ENCODE measurements around the gene CHCHD5.

The CHCHD5 gene

GRCh38 chr2:112627060-112628040, 42.9 kb downstream of the CHCHD5 start:
- no peak overlapping the region for H2AK5ac ChIP-seq (ENCODE audit: low read length)
- peaks cover 18 to 20% of the 10 kb centered on the region in 2 experiments for H3K4me1 ChIP-seq (ENCODE audit: control insufficient read depth in 1 of 2, insufficient read depth in 2 of 2, low read length in 2 of 2)
- no peaks in the 10 kb centered on the region for H3K36me3 ChIP-seq (ENCODE audit: control insufficient read depth in 1 of 2, insufficient read depth in 2 of 2, low read length in 2 of 2)
- H3K9me3 ChIP-seq (ENCODE audit: insufficient read depth, low read depth, low read length), result no peaks in the 10 kb centered on the region
- peak overlapping the region; percentile 26 for H4K91ac ChIP-seq (ENCODE audit: low read depth, low read length)
- no peak overlapping the region for H2BK120ac ChIP-seq (ENCODE audit: insufficient read depth, low read length, poor library complexity)
- no peak overlapping the region for H3K4me2 ChIP-seq (ENCODE audit: low read length)
- no peak overlapping the region for H4K12ac ChIP-seq (ENCODE audit: low read depth, low read length)
- H2BK12ac ChIP-seq (ENCODE audit: low read length), result no peak overlapping the region
- no CpG with 5 or more reads among the region's 10 CpGs for WGBS (ENCODE audit: extremely low coverage, insufficient coverage, insufficient read length)
- H2AFZ ChIP-seq (ENCODE audit: insufficient read depth, low read length, poor library complexity), result no peak overlapping the region
- peak; percentile 53 to 62 for DNase-seq
- H3K18ac ChIP-seq (ENCODE audit: low read length), result no peak overlapping the region
- peak overlapping the region; percentile 6 for H2BK5ac ChIP-seq (ENCODE audit: low read depth, low read length, poor library complexity)
- H3K4ac ChIP-seq (ENCODE audit: low read depth, low read length), result no peak overlapping the region
- no peak overlapping the region for H3K14ac ChIP-seq (ENCODE audit: low read length)
- H3K9ac ChIP-seq (ENCODE audit: low read length), result no peak overlapping the region
- no peak overlapping the region for H3K4me3 ChIP-seq (ENCODE audit: low read depth, low read length)
- peak overlapping the region; percentile 47 for H3K27ac ChIP-seq (ENCODE audit: low read depth, low read length)
- peaks cover 7% of the 10 kb centered on the region for H3K79me1 ChIP-seq (ENCODE audit: low read length)
- H3K79me2 ChIP-seq (ENCODE audit: control insufficient read depth, insufficient read depth, low read length, poor library complexity), result no peaks in the 10 kb centered on the region
- no peaks in the 10 kb centered on the region for H3K27me3 ChIP-seq (ENCODE audit: insufficient read depth, low read length)
- peak overlapping the region; percentile 13 for H4K8ac ChIP-seq (ENCODE audit: low read depth, low read length)
- H3K23ac ChIP-seq (ENCODE audit: low read length), result no peak overlapping the region

DNA sequence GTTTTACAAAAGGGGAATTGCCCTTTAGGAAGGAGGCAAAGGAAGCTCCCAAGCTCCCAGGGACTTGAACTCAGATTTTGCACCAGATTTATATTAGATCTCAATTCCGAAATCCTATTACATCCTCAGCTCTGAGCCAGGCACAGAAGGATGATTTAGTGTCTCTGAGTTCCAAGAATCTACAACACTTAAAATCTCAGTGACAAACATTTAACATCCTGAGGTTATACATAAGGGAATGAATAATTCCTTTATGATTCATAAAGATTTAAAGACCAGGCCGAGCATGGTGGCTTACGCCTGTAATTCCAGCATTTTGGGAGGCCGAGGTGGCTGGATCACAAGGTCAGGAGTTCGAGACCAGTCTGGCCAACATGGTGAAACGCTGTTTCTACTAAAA, 44.8 kb downstream of the CHCHD5 start:
- Histone ChIP-seq H4K12ac (ENCODE audit: low read depth, low read length) (no peak overlapping the region), H3K23ac (ENCODE audit: low read length) (no peak overlapping the region), H3K9ac (ENCODE audit: low read length) (no peak overlapping the region), H4K91ac (ENCODE audit: low read depth, low read length) (no peak overlapping the region), H2AK5ac (ENCODE audit: low read length) (no peak overlapping the region), H3K79me1 (ENCODE audit: low read length) (peaks cover 7% of the 10 kb centered on the region), H3K9me3 (ENCODE audit: insufficient read depth, low read depth, low read length) (no peaks in the 10 kb centered on the region), H2BK5ac (ENCODE audit: low read depth, low read length, poor library complexity) (no peak overlapping the region), H3K27me3 (ENCODE audit: insufficient read depth, low read length) (no peaks in the 10 kb centered on the region), H3K4me1 (ENCODE audit: control insufficient read depth in 1 of 2, insufficient read depth in 2 of 2, low read length in 2 of 2) (peaks cover 23 to 27% of the 10 kb centered on the region in 2 experiments), H2BK120ac (ENCODE audit: insufficient read depth, low read length, poor library complexity) (no peak overlapping the region), H3K18ac (ENCODE audit: low read length) (no peak overlapping the region), H3K4me3 (ENCODE audit: low read depth, low read length) (no peak overlapping the region), H3K27ac (ENCODE audit: low read depth, low read length) (no peak overlapping the region), H2AFZ (ENCODE audit: insufficient read depth, low read length, poor library complexity) (no peak overlapping the region), H3K14ac (ENCODE audit: low read length) (no peak overlapping the region), H3K4me2 (ENCODE audit: low read length) (no peak overlapping the region), H3K79me2 (ENCODE audit: control insufficient read depth, insufficient read depth, low read length, poor library complexity) (no peaks in the 10 kb centered on the region), H3K4ac (ENCODE audit: low read depth, low read length) (no peak overlapping the region), H2BK12ac (ENCODE audit: low read length) (no peak overlapping the region), H4K8ac (ENCODE audit: low read depth, low read length) (no peak overlapping the region), H3K36me3 (ENCODE audit: control insufficient read depth in 1 of 2, insufficient read depth in 2 of 2, low read length in 2 of 2) (no peaks in the 10 kb centered on the region)
- no CpG with 5 or more reads among the region's 6 CpGs for WGBS (ENCODE audit: extremely low coverage, insufficient coverage, insufficient read length)
- peak; percentile 27 to 63 for DNase-seq

GRCh38 chr2:112629823-112630222, 45.4 kb downstream of the CHCHD5 start:
- DNase-seq, result peak; percentile 15 to 51
- H3K36me3 ChIP-seq (ENCODE audit: control insufficient read depth in 1 of 2, insufficient read depth in 2 of 2, low read length in 2 of 2), result no peaks in the 10 kb centered on the region
- no peak overlapping the region for H4K12ac ChIP-seq (ENCODE audit: low read depth, low read length)
- H3K14ac ChIP-seq (ENCODE audit: low read length), result no peak overlapping the region
- H3K79me2 ChIP-seq (ENCODE audit: control insufficient read depth, insufficient read depth, low read length, poor library complexity), result no peaks in the 10 kb centered on the region
- H2BK5ac ChIP-seq (ENCODE audit: low read depth, low read length, poor library complexity), result no peak overlapping the region
- H3K27me3 ChIP-seq (ENCODE audit: insufficient read depth, low read length), result no peaks in the 10 kb centered on the region
- no peak overlapping the region for H2AFZ ChIP-seq (ENCODE audit: insufficient read depth, low read length, poor library complexity)
- no peak overlapping the region for H4K8ac ChIP-seq (ENCODE audit: low read depth, low read length)
- no peak overlapping the region for H3K4ac ChIP-seq (ENCODE audit: low read depth, low read length)
- H3K9me3 ChIP-seq (ENCODE audit: insufficient read depth, low read depth, low read length), result no peaks in the 10 kb centered on the region
- peak overlapping the region; percentile 39 for H4K91ac ChIP-seq (ENCODE audit: low read depth, low read length)
- H3K4me1 ChIP-seq (ENCODE audit: control insufficient read depth in 1 of 2, insufficient read depth in 2 of 2, low read length in 2 of 2), result peaks cover 27 to 32% of the 10 kb centered on the region in 2 experiments
- peaks cover 13% of the 10 kb centered on the region for H3K79me1 ChIP-seq (ENCODE audit: low read length)
- no peak overlapping the region for H3K4me2 ChIP-seq (ENCODE audit: low read length)
- no peak overlapping the region for H2AK5ac ChIP-seq (ENCODE audit: low read length)
- peak overlapping the region; percentile 27 for H2BK12ac ChIP-seq (ENCODE audit: low read length)
- WGBS (ENCODE audit: extremely low coverage, insufficient coverage, insufficient read length), result no CpG with 5 or more reads among the region's 8 CpGs
- H3K9ac ChIP-seq (ENCODE audit: low read length), result no peak overlapping the region
- no peak overlapping the region for H3K18ac ChIP-seq (ENCODE audit: low read length)
- no peak overlapping the region for H3K23ac ChIP-seq (ENCODE audit: low read length)
- no peak overlapping the region for H3K27ac ChIP-seq (ENCODE audit: low read depth, low read length)
- H3K4me3 ChIP-seq (ENCODE audit: low read depth, low read length), result no peak overlapping the region
- H2BK120ac ChIP-seq (ENCODE audit: insufficient read depth, low read length, poor library complexity), result peak overlapping the region; percentile 30

DNA sequence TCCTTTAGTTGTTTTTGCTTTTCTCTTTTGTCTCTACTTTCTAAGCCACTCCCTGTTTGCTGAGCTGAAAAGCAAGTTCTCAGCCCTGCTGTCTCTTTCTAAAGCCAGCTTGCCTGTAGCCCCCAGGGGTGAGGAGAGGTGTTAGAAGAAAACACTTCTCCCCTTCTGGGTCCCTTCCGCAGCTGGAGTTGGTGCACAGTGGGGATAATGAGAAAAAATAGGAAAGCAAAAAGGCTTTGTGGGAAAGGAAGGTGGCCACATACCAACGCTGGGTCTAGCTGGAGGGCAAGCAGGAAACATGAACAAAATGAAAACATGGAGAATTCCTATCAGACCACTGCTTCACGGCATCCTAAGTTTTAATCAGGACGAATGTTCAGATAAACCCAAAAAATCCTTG, 45.9 kb downstream of the CHCHD5 start:
- no peak overlapping the region for H3K23ac ChIP-seq (ENCODE audit: low read length)
- H2AK5ac ChIP-seq (ENCODE audit: low read length), result no peak overlapping the region
- H3K4me1 ChIP-seq (ENCODE audit: control insufficient read depth in 1 of 2, insufficient read depth in 2 of 2, low read length in 2 of 2), result peaks cover 27 to 32% of the 10 kb centered on the region in 2 experiments
- no peak overlapping the region for H2BK120ac ChIP-seq (ENCODE audit: insufficient read depth, low read length, poor library complexity)
- no peak overlapping the region for H4K12ac ChIP-seq (ENCODE audit: low read depth, low read length)
- peak overlapping the region; percentile 17 for H3K4ac ChIP-seq (ENCODE audit: low read depth, low read length)
- peaks cover 14% of the 10 kb centered on the region for H3K79me1 ChIP-seq (ENCODE audit: low read length)
- H2BK12ac ChIP-seq (ENCODE audit: low read length), result peak overlapping the region; percentile 45
- no CpG with 5 or more reads among the region's 4 CpGs for WGBS (ENCODE audit: extremely low coverage, insufficient coverage, insufficient read length)
- H2AFZ ChIP-seq (ENCODE audit: insufficient read depth, low read length, poor library complexity), result no peak overlapping the region
- H3K9ac ChIP-seq (ENCODE audit: low read length), result no peak overlapping the region
- H3K27me3 ChIP-seq (ENCODE audit: insufficient read depth, low read length), result no peaks in the 10 kb centered on the region
- H3K18ac ChIP-seq (ENCODE audit: low read length), result no peak overlapping the region
- peak in 1 of 2 donors; percentile 44 for DNase-seq
- H3K4me3 ChIP-seq (ENCODE audit: low read depth, low read length), result no peak overlapping the region
- no peaks in the 10 kb centered on the region for H3K9me3 ChIP-seq (ENCODE audit: insufficient read depth, low read depth, low read length)
- H3K79me2 ChIP-seq (ENCODE audit: control insufficient read depth, insufficient read depth, low read length, poor library complexity), result no peaks in the 10 kb centered on the region
- H4K8ac ChIP-seq (ENCODE audit: low read depth, low read length), result peak overlapping the region; percentile 37
- H3K14ac ChIP-seq (ENCODE audit: low read length), result no peak overlapping the region
- no peak overlapping the region for H2BK5ac ChIP-seq (ENCODE audit: low read depth, low read length, poor library complexity)
- H3K27ac ChIP-seq (ENCODE audit: low read depth, low read length), result no peak overlapping the region
- H4K91ac ChIP-seq (ENCODE audit: low read depth, low read length), result no peak overlapping the region
- H3K4me2 ChIP-seq (ENCODE audit: low read length), result no peak overlapping the region
- H3K36me3 ChIP-seq (ENCODE audit: control insufficient read depth in 1 of 2, insufficient read depth in 2 of 2, low read length in 2 of 2), result no peaks in the 10 kb centered on the region
